HepG2 (cell line): ENCODE measurements around the gene MIF4GD. TPM values are rescaled to one million over a fixed set of nuclear protein-coding genes. Genes with fewer than 3 reads are reported as not detected.

Experiments used
- BRD4 ChIP-seq: sonication (generic); formaldehyde crosslinking; IDR thresholded peaks from 2 replicates; pipeline ENCODE4 v1.4.0; 2020; ENCODE audit warnings: missing genetic modification reagents
- CBX1 ChIP-seq: IDR thresholded peaks from one replicate; pipeline ENCODE4 v1.6.1; 2016; ENCODE audit warnings: antibody characterized with exemption, low read depth
- EEA1 ChIP-seq: sonication (generic); formaldehyde crosslinking; IDR thresholded peaks from 2 replicates; pipeline ENCODE4 v1.5.1; 2020; ENCODE audit warnings: mild to moderate bottlenecking, missing genetic modification reagents, borderline replicate concordance
- FIP1L1 ChIP-seq: fragments of 200-400 bp; formaldehyde crosslinking; IDR thresholded peaks from 2 replicates; pipeline ENCODE4 v1.6.1; 2018; ENCODE audit warnings: low read depth, mild to moderate bottlenecking, low read length, moderate library complexity, borderline replicate concordance; ENCODE audit not compliant: insufficient read depth
- MTA3 ChIP-seq: sonication (generic); formaldehyde crosslinking; IDR thresholded peaks from 2 replicates; pipeline ENCODE4 v1.4.0; 2020; ENCODE audit warnings: missing genetic modification reagents
- RAD51 ChIP-seq: fragments of 450-650 bp; IDR thresholded peaks from 2 replicates; pipeline ENCODE4 v1.6.1; 2016; ENCODE audit warnings: borderline replicate concordance
- RARA ChIP-seq: IDR thresholded peaks from 2 replicates; pipeline ENCODE4 v1.6.1; 2016; ENCODE audit warnings: missing genetic modification reagents, missing compliant biosample characterization
- SALL1 ChIP-seq: sonication (generic); formaldehyde crosslinking; IDR thresholded peaks from 2 replicates; pipeline ENCODE4 v1.8.0; 2022; ENCODE audit warnings: mild to moderate bottlenecking, missing genetic modification reagents
- SOX13 ChIP-seq, 3 experiments: fragments of 450-650 bp in 1 of 3; sonication (generic) in 1 of 3; formaldehyde crosslinking in 1 of 3; IDR thresholded peaks in 2 of 3; conservative IDR thresholded peaks in 1 of 3; 2 replicates each; pipeline versions ENCODE4 v1.5.0 to v1.6.1; 2016 to 2020; ENCODE audit warnings: antibody characterized with exemption in 1 of 3, mild to moderate bottlenecking in 1 of 3, missing compliant biosample characterization in 1 of 3, missing genetic modification reagents in 1 of 3, moderate library complexity in 1 of 3
- SOX6 ChIP-seq, 2 experiments: fragments of 450-650 bp in 1 of 2; sonication (generic) in 1 of 2; formaldehyde crosslinking in 1 of 2; IDR thresholded peaks; 2 replicates each; pipeline versions ENCODE4 v1.4.0 to v1.6.1; 2017 to 2020; ENCODE audit warnings: antibody characterized with exemption in 1 of 2, mild to moderate bottlenecking in 1 of 2, missing genetic modification reagents in 1 of 2
- YEATS2 ChIP-seq: sonication (generic); formaldehyde crosslinking; IDR thresholded peaks from 2 replicates; pipeline ENCODE4 v1.4.0; 2020; ENCODE audit warnings: missing genetic modification reagents, borderline replicate concordance
- ZBTB1 ChIP-seq: sonication (generic); formaldehyde crosslinking; IDR thresholded peaks from 2 replicates; pipeline ENCODE4 v1.4.0; 2020; ENCODE audit warnings: missing genetic modification reagents, borderline replicate concordance
- ZFAT ChIP-seq: sonication (generic); formaldehyde crosslinking; conservative IDR thresholded peaks from 2 replicates; pipeline ENCODE4 v1.8.1; 2023; ENCODE audit warnings: missing genetic modification reagents, inconsistent platforms
- ZNF251 ChIP-seq: sonication (generic); formaldehyde crosslinking; IDR thresholded peaks from 2 replicates; pipeline ENCODE4 v1.9.0; 2021; ENCODE audit warnings: mild to moderate bottlenecking, missing genetic modification reagents
- ZSCAN25 ChIP-seq: sonication (generic); formaldehyde crosslinking; IDR thresholded peaks from 2 replicates; pipeline ENCODE4 v1.8.0; 2022; ENCODE audit warnings: mild to moderate bottlenecking, missing genetic modification reagents
- polyA plus RNA-seq, 8 experiments: library from polyadenylated mRNA; depleted of rRNA in 3 of 8; stranded (reverse) in 7 of 8; unstranded in 1 of 8; fragments of >200 nt; fragmentation: Illumina TruSeq in 4 of 8; extraction: Trizol in 4 of 8; gene quantifications; 2 replicates each; pipeline versions ENCODE4 v1.2.1 to v1.2.3, GENCODE V29; 2011 to 2016; ENCODE audit warnings: low read depth in 4 of 8, missing spikeins in 1 of 8, mixed read lengths in 1 of 8; ENCODE audit not compliant: insufficient read depth in 1 of 8
- total RNA-seq, 5 experiments: library from RNA; depleted of rRNA; stranded (reverse); fragments of >200 nt; fragmentation: Illumina TruSeq; extraction: Trizol; gene quantifications; 2 replicates each; pipeline ENCODE4 v1.2.3, GENCODE V29; 2016; ENCODE audit warnings: low read depth in 1 of 5
- TF ChIP-seq, protein P1 (sequence below): sonication (generic); formaldehyde crosslinking; IDR thresholded peaks from 2 replicates; pipeline ENCODE4 v1.4.0; 2020; ENCODE audit warnings: mild to moderate bottlenecking, missing genetic modification reagents, borderline replicate concordance
- TF ChIP-seq, protein P2 (sequence below): sonication (generic); formaldehyde crosslinking; IDR thresholded peaks from 2 replicates; pipeline ENCODE4 v1.4.0; 2020; ENCODE audit warnings: mild to moderate bottlenecking, missing genetic modification reagents
- TF ChIP-seq, protein P3 (sequence below): sonication (generic); formaldehyde crosslinking; IDR thresholded peaks from 2 replicates; pipeline ENCODE4 v1.4.0; 2020; ENCODE audit warnings: missing genetic modification reagents

Gene MIF4GD
- total and polyA plus RNA-seq, 2 of the 13 experiments (the other 11 are each of a cell fraction or from before 2014, with no cell fraction given), result 14.0 to 28.0 TPM

DNA sequence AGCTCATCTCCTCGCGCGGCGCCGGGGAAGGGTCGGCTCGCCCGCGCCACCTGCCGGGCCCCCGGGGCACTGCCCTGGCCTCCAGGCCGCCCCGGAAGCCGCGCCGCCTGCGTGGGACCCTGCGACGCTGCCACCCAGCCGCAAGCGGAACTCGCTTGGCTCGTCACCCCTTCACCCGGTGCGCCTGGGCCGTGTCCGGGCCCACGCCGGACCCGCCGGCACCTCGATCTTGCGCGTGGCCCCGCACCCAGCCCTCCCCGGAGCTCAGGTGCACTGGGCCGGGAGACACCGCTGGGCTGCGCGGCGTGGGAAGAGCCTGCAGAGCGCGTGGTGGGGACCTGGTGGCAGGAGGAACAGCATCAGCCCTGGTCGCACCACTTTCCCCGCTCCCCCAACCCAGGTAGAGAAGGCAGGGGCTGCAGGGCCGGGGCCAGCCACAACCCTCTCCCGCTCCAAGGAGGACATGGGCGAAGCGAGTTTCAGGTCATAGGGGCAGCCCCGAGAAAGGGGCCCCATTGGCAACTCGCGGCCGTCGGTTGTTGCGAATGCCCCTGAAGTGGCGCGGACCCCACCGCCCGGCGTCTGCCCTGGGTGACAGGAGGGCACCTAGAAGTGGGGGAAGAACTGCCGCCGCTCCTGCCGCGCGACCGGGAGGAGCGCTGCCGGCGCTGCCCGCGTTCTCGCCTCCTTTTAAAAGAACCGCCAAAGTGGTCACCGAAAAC, 363 bp upstream of the MIF4GD start (continued):
- TF ChIP-seq, protein P1, sequence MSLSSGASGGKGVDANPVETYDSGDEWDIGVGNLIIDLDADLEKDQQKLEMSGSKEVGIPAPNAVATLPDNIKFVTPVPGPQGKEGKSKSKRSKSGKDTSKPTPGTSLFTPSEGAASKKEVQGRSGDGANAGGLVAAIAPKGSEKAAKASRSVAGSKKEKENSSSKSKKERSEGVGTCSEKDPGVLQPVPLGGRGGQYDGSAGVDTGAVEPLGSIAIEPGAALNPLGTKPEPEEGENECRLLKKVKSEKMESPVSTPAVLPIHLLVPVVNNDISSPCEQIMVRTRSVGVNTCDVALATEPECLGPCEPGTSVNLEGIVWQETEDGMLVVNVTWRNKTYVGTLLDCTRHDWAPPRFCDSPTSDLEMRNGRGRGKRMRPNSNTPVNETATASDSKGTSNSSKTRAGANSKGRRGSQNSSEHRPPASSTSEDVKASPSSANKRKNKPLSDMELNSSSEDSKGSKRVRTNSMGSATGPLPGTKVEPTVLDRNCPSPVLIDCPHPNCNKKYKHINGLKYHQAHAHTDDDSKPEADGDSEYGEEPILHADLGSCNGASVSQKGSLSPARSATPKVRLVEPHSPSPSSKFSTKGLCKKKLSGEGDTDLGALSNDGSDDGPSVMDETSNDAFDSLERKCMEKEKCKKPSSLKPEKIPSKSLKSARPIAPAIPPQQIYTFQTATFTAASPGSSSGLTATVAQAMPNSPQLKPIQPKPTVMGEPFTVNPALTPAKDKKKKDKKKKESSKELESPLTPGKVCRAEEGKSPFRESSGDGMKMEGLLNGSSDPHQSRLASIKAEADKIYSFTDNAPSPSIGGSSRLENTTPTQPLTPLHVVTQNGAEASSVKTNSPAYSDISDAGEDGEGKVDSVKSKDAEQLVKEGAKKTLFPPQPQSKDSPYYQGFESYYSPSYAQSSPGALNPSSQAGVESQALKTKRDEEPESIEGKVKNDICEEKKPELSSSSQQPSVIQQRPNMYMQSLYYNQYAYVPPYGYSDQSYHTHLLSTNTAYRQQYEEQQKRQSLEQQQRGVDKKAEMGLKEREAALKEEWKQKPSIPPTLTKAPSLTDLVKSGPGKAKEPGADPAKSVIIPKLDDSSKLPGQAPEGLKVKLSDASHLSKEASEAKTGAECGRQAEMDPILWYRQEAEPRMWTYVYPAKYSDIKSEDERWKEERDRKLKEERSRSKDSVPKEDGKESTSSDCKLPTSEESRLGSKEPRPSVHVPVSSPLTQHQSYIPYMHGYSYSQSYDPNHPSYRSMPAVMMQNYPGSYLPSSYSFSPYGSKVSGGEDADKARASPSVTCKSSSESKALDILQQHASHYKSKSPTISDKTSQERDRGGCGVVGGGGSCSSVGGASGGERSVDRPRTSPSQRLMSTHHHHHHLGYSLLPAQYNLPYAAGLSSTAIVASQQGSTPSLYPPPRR (CRISPR knock-in tag), result no peak; the same call in none of the 2 replicates
- TF ChIP-seq SOX13 (IDR thresholded peaks at IDR 0.05) (no peak), SOX13 (CRISPR knock-in tag; conservative IDR thresholded peaks at IDR 0.05 in 1 of 2, IDR thresholded peaks at IDR 0.05 in 1 of 2) (peak in 1 of 2 experiments; percentile 27; a peak in 2 of 4 replicates), CBX1 (no peak), YEATS2 (CRISPR knock-in tag) (no peak; the same call in 1 of the 2 replicates), SOX6 (IDR thresholded peaks at IDR 0.05) (no peak), SOX6 (CRISPR knock-in tag; IDR thresholded peaks at IDR 0.05) (peak; percentile 51), RAD51 (no peak), ZBTB1 (CRISPR knock-in tag) (no peak), FIP1L1 (no peak), ZSCAN25 (CRISPR knock-in tag) (peak; percentile 42), BRD4 (CRISPR knock-in tag) (no peak), ZNF251 (peak; percentile 81; the same call in 1 of the 2 replicates), MTA3 (CRISPR knock-in tag) (no peak), RARA (no peak), EEA1 (CRISPR knock-in tag) (no peak), SALL1 (peak; percentile 40), ZFAT (CRISPR knock-in tag) (no peak)
- TF ChIP-seq, protein P2, sequence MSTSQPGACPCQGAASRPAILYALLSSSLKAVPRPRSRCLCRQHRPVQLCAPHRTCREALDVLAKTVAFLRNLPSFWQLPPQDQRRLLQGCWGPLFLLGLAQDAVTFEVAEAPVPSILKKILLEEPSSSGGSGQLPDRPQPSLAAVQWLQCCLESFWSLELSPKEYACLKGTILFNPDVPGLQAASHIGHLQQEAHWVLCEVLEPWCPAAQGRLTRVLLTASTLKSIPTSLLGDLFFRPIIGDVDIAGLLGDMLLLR (CRISPR knock-in tag), result peak; percentile 94; the same call in 1 of the 2 replicates
- TF ChIP-seq, protein P3, sequence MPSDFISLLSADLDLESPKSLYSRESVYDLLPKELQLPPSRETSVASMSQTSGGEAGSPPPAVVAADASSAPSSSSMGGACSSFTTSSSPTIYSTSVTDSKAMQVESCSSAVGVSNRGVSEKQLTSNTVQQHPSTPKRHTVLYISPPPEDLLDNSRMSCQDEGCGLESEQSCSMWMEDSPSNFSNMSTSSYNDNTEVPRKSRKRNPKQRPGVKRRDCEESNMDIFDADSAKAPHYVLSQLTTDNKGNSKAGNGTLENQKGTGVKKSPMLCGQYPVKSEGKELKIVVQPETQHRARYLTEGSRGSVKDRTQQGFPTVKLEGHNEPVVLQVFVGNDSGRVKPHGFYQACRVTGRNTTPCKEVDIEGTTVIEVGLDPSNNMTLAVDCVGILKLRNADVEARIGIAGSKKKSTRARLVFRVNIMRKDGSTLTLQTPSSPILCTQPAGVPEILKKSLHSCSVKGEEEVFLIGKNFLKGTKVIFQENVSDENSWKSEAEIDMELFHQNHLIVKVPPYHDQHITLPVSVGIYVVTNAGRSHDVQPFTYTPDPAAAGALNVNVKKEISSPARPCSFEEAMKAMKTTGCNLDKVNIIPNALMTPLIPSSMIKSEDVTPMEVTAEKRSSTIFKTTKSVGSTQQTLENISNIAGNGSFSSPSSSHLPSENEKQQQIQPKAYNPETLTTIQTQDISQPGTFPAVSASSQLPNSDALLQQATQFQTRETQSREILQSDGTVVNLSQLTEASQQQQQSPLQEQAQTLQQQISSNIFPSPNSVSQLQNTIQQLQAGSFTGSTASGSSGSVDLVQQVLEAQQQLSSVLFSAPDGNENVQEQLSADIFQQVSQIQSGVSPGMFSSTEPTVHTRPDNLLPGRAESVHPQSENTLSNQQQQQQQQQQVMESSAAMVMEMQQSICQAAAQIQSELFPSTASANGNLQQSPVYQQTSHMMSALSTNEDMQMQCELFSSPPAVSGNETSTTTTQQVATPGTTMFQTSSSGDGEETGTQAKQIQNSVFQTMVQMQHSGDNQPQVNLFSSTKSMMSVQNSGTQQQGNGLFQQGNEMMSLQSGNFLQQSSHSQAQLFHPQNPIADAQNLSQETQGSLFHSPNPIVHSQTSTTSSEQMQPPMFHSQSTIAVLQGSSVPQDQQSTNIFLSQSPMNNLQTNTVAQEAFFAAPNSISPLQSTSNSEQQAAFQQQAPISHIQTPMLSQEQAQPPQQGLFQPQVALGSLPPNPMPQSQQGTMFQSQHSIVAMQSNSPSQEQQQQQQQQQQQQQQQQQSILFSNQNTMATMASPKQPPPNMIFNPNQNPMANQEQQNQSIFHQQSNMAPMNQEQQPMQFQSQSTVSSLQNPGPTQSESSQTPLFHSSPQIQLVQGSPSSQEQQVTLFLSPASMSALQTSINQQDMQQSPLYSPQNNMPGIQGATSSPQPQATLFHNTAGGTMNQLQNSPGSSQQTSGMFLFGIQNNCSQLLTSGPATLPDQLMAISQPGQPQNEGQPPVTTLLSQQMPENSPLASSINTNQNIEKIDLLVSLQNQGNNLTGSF (CRISPR knock-in tag), result peak; percentile 60; the same call in 1 of the 2 replicates
